HepG2 (cell line): ENCODE measurements around the gene CDK3. TPM values are rescaled to one million over a fixed set of nuclear protein-coding genes. Genes with fewer than 3 reads are reported as not detected.

Experiments used
- BRCA1 ChIP-seq: sonication (generic); formaldehyde crosslinking; IDR thresholded peaks from 2 replicates; pipeline ENCODE4 v1.4.0; 2020; ENCODE audit warnings: missing genetic modification reagents
- CREM ChIP-seq, 2 experiments: sonication (generic) in 1 of 2; formaldehyde crosslinking in 1 of 2; IDR thresholded peaks; 2 replicates each; pipeline versions ENCODE4 v1.4.0 to v1.6.1; 2016 to 2020; ENCODE audit warnings: antibody characterized with exemption in 1 of 2, mild to moderate bottlenecking in 1 of 2, missing genetic modification reagents in 1 of 2
- DNMT3B ChIP-seq: conservative IDR thresholded peaks from 2 replicates; pipeline ENCODE4 v1.6.1; 2016; ENCODE audit warnings: missing biosample characterization, control low read depth
- FIP1L1 ChIP-seq: fragments of 200-400 bp; formaldehyde crosslinking; IDR thresholded peaks from 2 replicates; pipeline ENCODE4 v1.6.1; 2018; ENCODE audit warnings: low read depth, mild to moderate bottlenecking, low read length, moderate library complexity, borderline replicate concordance; ENCODE audit not compliant: insufficient read depth
- HNRNPH1 ChIP-seq: fragments of 200-400 bp; formaldehyde crosslinking; optimal IDR thresholded peaks from 2 replicates; pipeline ENCODE3; 2017; ENCODE audit warnings: mild to moderate bottlenecking, low read depth, low read length
- HNRNPUL1 ChIP-seq: fragments of 200-400 bp; formaldehyde crosslinking; IDR thresholded peaks from 2 replicates; pipeline ENCODE4 v1.6.1; 2017; ENCODE audit warnings: low read depth, mild to moderate bottlenecking, low read length, moderate library complexity
- HOXA5 ChIP-seq: sonication (generic); formaldehyde crosslinking; IDR thresholded peaks from 2 replicates; pipeline ENCODE4 v1.4.0; 2020; ENCODE audit warnings: missing genetic modification reagents
- IKZF4 ChIP-seq: sonication (generic); formaldehyde crosslinking; IDR thresholded peaks from 2 replicates; pipeline ENCODE4 v1.5.1; 2020; ENCODE audit warnings: borderline replicate concordance, mild to moderate bottlenecking, low read depth, missing genetic modification reagents; ENCODE audit errors: not compliant biosample characterization
- KLF16 ChIP-seq, 2 experiments: sonication (generic) in 1 of 2; formaldehyde crosslinking in 1 of 2; IDR thresholded peaks; 2 replicates each; pipeline versions ENCODE4 v1.6.1 to v1.8.0; 2016 to 2023; ENCODE audit warnings: missing genetic modification reagents in 2 of 2, missing compliant biosample characterization in 1 of 2
- NR2F2 ChIP-seq: IDR thresholded peaks from 2 replicates; pipeline ENCODE4 v1.6.1; 2012; ENCODE audit warnings: low read depth, inconsistent platforms, borderline replicate concordance
- RBM22 ChIP-seq: fragments of 200-400 bp; formaldehyde crosslinking; optimal IDR thresholded peaks from 2 replicates; pipeline ENCODE3; 2017; ENCODE audit warnings: mild to moderate bottlenecking, low read length, moderate library complexity
- RNF219 ChIP-seq: sonication (generic); formaldehyde crosslinking; IDR thresholded peaks from 2 replicates; pipeline ENCODE4 v1.5.0; 2020; ENCODE audit warnings: mild to moderate bottlenecking, missing genetic modification reagents
- SKIL ChIP-seq: sonication (generic); formaldehyde crosslinking; IDR thresholded peaks from 2 replicates; pipeline ENCODE4 v1.8.0; 2022; ENCODE audit warnings: missing genetic modification reagents, mild to moderate bottlenecking, moderate library complexity, borderline replicate concordance
- SMARCC2 ChIP-seq: fragments of 450-650 bp; IDR thresholded peaks from 2 replicates; pipeline ENCODE4 v1.6.1; 2017; ENCODE audit warnings: antibody characterized with exemption, mild to moderate bottlenecking
- SRSF9 ChIP-seq: fragments of 200-400 bp; formaldehyde crosslinking; IDR thresholded peaks from 2 replicates; pipeline ENCODE4 v1.6.1; 2018; ENCODE audit warnings: borderline replicate concordance, mild to moderate bottlenecking, low read depth, low read length; ENCODE audit not compliant: insufficient read depth, poor library complexity, severe bottlenecking
- TBL1XR1 ChIP-seq: fragments of 150-350 bp; IDR thresholded peaks from 2 replicates; pipeline ENCODE4 v1.6.1; 2014; ENCODE audit warnings: borderline replicate concordance, low read length; ENCODE audit not compliant: partially characterized antibody
- TBX3 ChIP-seq: fragments of 450-650 bp; IDR thresholded peaks from 2 replicates; pipeline ENCODE4 v1.6.1; 2017; ENCODE audit warnings: antibody characterized with exemption, mild to moderate bottlenecking, inconsistent platforms, borderline replicate concordance
- WIZ ChIP-seq: sonication (generic); formaldehyde crosslinking; IDR thresholded peaks from 2 replicates; pipeline ENCODE4 v1.5.1; 2020; ENCODE audit warnings: mild to moderate bottlenecking, missing genetic modification reagents
- ZBTB42 ChIP-seq: sonication (generic); formaldehyde crosslinking; IDR thresholded peaks from 2 replicates; pipeline ENCODE4 v1.5.0; 2020; ENCODE audit warnings: mild to moderate bottlenecking, missing genetic modification reagents
- ZNF562 ChIP-seq: sonication (generic); formaldehyde crosslinking; IDR thresholded peaks from 2 replicates; pipeline ENCODE4 v1.8.0; 2022; ENCODE audit warnings: missing genetic modification reagents, borderline replicate concordance
- ZNF569 ChIP-seq: sonication (generic); formaldehyde crosslinking; IDR thresholded peaks from 2 replicates; pipeline ENCODE4 v1.5.0; 2020; ENCODE audit warnings: mild to moderate bottlenecking, missing genetic modification reagents, moderate library complexity, borderline replicate concordance
- ZNF841 ChIP-seq: sonication (generic); formaldehyde crosslinking; IDR thresholded peaks from 2 replicates; pipeline ENCODE4 v1.8.1; 2023; ENCODE audit warnings: missing genetic modification reagents, borderline replicate concordance
- polyA plus RNA-seq, 8 experiments: library from polyadenylated mRNA; depleted of rRNA in 3 of 8; stranded (reverse) in 7 of 8; unstranded in 1 of 8; fragments of >200 nt; fragmentation: Illumina TruSeq in 4 of 8; extraction: Trizol in 4 of 8; gene quantifications; 2 replicates each; pipeline versions ENCODE4 v1.2.1 to v1.2.3, GENCODE V29; 2011 to 2016; ENCODE audit warnings: low read depth in 4 of 8, missing spikeins in 1 of 8, mixed read lengths in 1 of 8; ENCODE audit not compliant: insufficient read depth in 1 of 8
- total RNA-seq, 5 experiments: library from RNA; depleted of rRNA; stranded (reverse); fragments of >200 nt; fragmentation: Illumina TruSeq; extraction: Trizol; gene quantifications; 2 replicates each; pipeline ENCODE4 v1.2.3, GENCODE V29; 2016; ENCODE audit warnings: low read depth in 1 of 5
- TF ChIP-seq, protein P1 (sequence below): sonication (generic); formaldehyde crosslinking; IDR thresholded peaks from 2 replicates; pipeline ENCODE4 v1.4.0; 2020; ENCODE audit warnings: mild to moderate bottlenecking, missing genetic modification reagents

CDK3 gene
- total and polyA plus RNA-seq, 2 of the 13 experiments (the other 11 are each of a cell fraction or from before 2014, with no cell fraction given): 5.8 to 11.4 TPM

GRCh38 chr17:75975757-75976174 lies 24.9 kb upstream of the CDK3 start (continued):
- TF ChIP-seq, protein P1, sequence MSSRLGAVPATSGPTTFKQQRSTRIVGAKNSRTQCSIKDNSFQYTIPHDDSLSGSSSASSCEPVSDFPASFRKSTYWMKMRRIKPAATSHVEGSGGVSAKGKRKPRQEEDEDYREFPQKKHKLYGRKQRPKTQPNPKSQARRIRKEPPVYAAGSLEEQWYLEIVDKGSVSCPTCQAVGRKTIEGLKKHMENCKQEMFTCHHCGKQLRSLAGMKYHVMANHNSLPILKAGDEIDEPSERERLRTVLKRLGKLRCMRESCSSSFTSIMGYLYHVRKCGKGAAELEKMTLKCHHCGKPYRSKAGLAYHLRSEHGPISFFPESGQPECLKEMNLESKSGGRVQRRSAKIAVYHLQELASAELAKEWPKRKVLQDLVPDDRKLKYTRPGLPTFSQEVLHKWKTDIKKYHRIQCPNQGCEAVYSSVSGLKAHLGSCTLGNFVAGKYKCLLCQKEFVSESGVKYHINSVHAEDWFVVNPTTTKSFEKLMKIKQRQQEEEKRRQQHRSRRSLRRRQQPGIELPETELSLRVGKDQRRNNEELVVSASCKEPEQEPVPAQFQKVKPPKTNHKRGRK (CRISPR knock-in tag): peak; percentile 95
- peak in 1 of 2 experiments; percentile 51; a peak in 1 of 4 replicates for TF ChIP-seq KLF16 (CRISPR knock-in tag; IDR thresholded peaks at IDR 0.05)
- TF ChIP-seq FIP1L1: no peak
- no peak for TF ChIP-seq ZBTB42
- no peak for TF ChIP-seq ZNF841 (CRISPR knock-in tag)
- no peak for TF ChIP-seq CREM (IDR thresholded peaks at IDR 0.05)
- no peak for TF ChIP-seq CREM (CRISPR knock-in tag; IDR thresholded peaks at IDR 0.05)
- no peak for TF ChIP-seq IKZF4
- no peak for TF ChIP-seq WIZ (CRISPR knock-in tag)
- TF ChIP-seq RBM22: no peak
- 0 out of 2 replicates have a peak, but pooled peaks have one; percentile 25 for TF ChIP-seq TBX3
- peak; percentile 80 for TF ChIP-seq TBL1XR1
- no peak for TF ChIP-seq BRCA1 (CRISPR knock-in tag)
- TF ChIP-seq SMARCC2: 0 out of 2 replicates have a peak, but pooled peaks have one; percentile 46
- TF ChIP-seq ZNF569 (CRISPR knock-in tag): peak; percentile 45; the same call in 1 of the 2 replicates
- no peak for TF ChIP-seq SKIL (CRISPR knock-in tag)
- no peak for TF ChIP-seq HOXA5 (CRISPR knock-in tag)
- no peak for TF ChIP-seq NR2F2
- no peak for TF ChIP-seq HNRNPUL1
- TF ChIP-seq ZNF562 (CRISPR knock-in tag): no peak
- TF ChIP-seq RNF219 (CRISPR knock-in tag): no peak
- TF ChIP-seq SRSF9: peak; percentile 63
- peak; percentile 84; the same call in 1 of the 2 replicates for TF ChIP-seq DNMT3B (CRISPR knock-in tag)
- no peak for TF ChIP-seq HNRNPH1
